ENCODE measurements around the gene ARHGAP24.

DNA sequence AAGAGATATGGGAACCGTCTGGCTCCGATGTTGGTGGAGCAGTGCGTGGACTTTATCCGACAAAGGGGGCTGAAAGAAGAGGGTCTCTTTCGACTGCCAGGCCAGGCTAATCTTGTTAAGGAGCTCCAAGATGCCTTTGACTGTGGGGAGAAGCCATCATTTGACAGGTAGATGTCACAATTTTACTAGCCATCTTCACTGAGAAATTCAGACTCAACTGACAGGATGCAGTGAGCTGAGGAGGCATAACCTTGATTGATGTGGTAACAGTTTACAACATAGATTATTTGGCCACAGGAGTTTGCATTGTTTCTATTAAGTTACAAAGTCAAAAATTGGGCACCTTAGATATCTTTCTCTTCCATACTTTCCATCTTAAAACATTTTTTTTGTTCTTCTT is 467.2 kb downstream of the ARHGAP24 start:
- TF ChIP-seq EP300 (IDR thresholded peaks at IDR 0.05) (no peak), POLR2A (IDR thresholded peaks at IDR 0.05) (no peak)
- TF ChIP-seq, protein P1, sequence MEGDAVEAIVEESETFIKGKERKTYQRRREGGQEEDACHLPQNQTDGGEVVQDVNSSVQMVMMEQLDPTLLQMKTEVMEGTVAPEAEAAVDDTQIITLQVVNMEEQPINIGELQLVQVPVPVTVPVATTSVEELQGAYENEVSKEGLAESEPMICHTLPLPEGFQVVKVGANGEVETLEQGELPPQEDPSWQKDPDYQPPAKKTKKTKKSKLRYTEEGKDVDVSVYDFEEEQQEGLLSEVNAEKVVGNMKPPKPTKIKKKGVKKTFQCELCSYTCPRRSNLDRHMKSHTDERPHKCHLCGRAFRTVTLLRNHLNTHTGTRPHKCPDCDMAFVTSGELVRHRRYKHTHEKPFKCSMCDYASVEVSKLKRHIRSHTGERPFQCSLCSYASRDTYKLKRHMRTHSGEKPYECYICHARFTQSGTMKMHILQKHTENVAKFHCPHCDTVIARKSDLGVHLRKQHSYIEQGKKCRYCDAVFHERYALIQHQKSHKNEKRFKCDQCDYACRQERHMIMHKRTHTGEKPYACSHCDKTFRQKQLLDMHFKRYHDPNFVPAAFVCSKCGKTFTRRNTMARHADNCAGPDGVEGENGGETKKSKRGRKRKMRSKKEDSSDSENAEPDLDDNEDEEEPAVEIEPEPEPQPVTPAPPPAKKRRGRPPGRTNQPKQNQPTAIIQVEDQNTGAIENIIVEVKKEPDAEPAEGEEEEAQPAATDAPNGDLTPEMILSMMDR (IDR thresholded peaks at IDR 0.05): no peak
